Motor neuron (in vitro differentiated cells): ENCODE measurements around the gene USP8. TPM values are rescaled to one million over a fixed set of nuclear protein-coding genes. Genes with fewer than 3 reads are reported as not detected.
A peak's percentile ranks its signal among the peaks of the same experiment; 100 is the strongest.
"Not testable (repeated sequence)": the region's sequence is repeated elsewhere in the genome, so short reads cannot be mapped to it uniquely, and the experiment has no call there.

Source experiments
- ATAC-seq, 8 experiments: fragments of 200-7000 bp; cut with Tn5 transposase; replicated peaks in 6 of 8; 2 replicates each; pipeline ENCODE4 v1.8.0; 2021; ENCODE audit warnings: mild to moderate bottlenecking in 8 of 8, moderate library complexity in 8 of 8
- H3K27ac ChIP-seq, 2 donors: fragments of 250-450 bp; sonication (Bioruptor Pico); 2 replicates each; pipeline ENCODE4 v1.9.0; 2021; ENCODE audit warnings: antibody characterized with exemption in 2 of 2, mild to moderate bottlenecking in 2 of 2, moderate library complexity in 1 of 2
- H3K4me1 ChIP-seq, 2 donors: fragments of 250-450 bp; sonication (Bioruptor Pico); replicated peaks in 1 of 2; 2 replicates each; pipeline ENCODE4 v1.6.1; 2021; ENCODE audit warnings: antibody characterized with exemption in 2 of 2, mild to moderate bottlenecking in 2 of 2, moderate library complexity in 1 of 2
- H3K4me3 ChIP-seq, 5 donors: fragments of 250-450 bp; sonication (Bioruptor Pico); 2 replicates each; pipeline ENCODE4 v1.9.0; 2021; ENCODE audit warnings: antibody characterized with exemption in 5 of 5, mild to moderate bottlenecking in 5 of 5, moderate library complexity in 4 of 5
- WGBS, 10 experiments: fragments of 450-650 bp; shearing (Covaris generic); methylation state at CpG; one replicate each; pipeline ENCODE4 v1.0.0; 2022; 5-methylcytosine and 5-hydroxymethylcytosine counted together
- in situ Hi-C, 9 experiments: fragments of 400-800 bp; cut with MboI; loops; one replicate each; pipeline ENCODE4 v1.15.0; 2021; ENCODE audit warnings: low sequenced_read_pairs in 9 of 9, low pct_unique_long_range_greater_than_20kb in 2 of 9; ENCODE audit not compliant: unreplicated experiment in 9 of 9
- total RNA-seq, 8 experiments: library from RNA; unstranded; fragments of 300-600 nt; gene quantifications; 2 replicates each; pipeline versions ENCODE4 v1.2.3 to v1.2.4, GENCODE V29; 2022

The USP8 gene
- total RNA-seq, result 100 to 1,000 TPM in 1 of 8 experiments, 10 to 100 TPM in 7; 28.4 to 135 (median 49.2) TPM

GRCh38 chr15:50424066-50424890 lies at the start of gene USP8:
Gene USP8 (plus strand): TSS chr15:50424405. CDS start chr15:50439074, 14,669 bp downstream.
- whole genome bisulfite sequencing, 10 experiments, result 0 to 4% (median 0%) methylated on average over 4 to 23 of the region's 55 CpGs; no CpG with 5 or more reads in 1 of the 10 experiments
- in situ Hi-C loops, result no loop called here
- Histone ChIP-seq H3K4me1 (peaks cover 7 to 12% of the 10 kb centered on the region in 2 donors), H3K4me3 (peak within 1 kb of the TSS; percentile 68 to 96 (median 87)), H3K27ac (peak within 1 kb of the TSS; percentile 72 to 87)
- peak; percentile 95 to 99 (median 98) for ATAC-seq

DNA sequence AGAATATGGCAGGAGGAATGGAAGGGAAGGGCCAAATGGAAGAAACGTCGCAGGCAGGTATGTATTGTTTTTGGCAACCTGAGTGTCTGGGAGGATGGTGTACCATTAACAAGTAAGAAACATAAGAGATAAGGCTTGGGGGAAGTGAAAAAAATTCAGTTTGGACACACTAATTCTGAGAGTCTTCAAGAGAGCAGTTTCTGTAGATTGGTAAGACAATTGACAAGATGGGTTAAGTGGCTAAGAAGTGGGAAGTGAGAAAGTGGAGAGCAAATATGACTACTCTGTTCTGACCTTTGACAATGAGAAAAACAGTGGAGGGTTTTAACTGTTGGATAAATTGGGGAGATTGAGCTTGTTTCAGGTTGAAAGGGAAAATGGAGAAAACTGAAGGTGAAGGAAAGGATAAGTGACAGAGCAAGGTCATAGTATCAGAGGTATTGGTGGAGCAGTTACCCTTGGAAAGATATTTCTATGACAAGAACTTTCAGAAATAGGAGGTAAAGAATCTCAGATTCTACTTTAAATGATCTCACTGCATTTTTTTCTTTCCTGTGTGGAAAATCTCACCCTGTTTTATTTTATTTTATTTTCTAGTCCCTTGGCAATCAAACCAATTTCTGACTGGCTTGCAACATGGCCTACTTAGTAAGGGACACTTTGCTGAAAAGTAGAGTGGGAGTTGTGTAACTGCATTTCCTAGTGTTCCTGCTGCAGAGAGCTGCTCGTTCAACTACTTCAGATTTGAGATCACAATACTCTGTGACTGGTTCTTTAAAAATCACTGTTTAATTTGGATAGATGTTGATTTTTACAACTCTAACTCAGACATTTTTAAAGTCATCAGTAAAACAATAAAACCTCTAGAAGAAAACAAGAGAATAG lies 46.1 kb upstream of the USP8 start:
- no peak overlapping the region for H3K27ac ChIP-seq
- no peak for ATAC-seq
- in situ Hi-C loops, result no loop called here
- H3K4me1 ChIP-seq, result no peaks in the 10 kb centered on the region
- WGBS, 10 experiments, result 68 to 100% (median 89%) methylated on average over 2 to 3 of the region's 3 CpGs; no CpG with 5 or more reads in 1 of the 10 experiments
- no peak overlapping the region for H3K4me3 ChIP-seq

DNA sequence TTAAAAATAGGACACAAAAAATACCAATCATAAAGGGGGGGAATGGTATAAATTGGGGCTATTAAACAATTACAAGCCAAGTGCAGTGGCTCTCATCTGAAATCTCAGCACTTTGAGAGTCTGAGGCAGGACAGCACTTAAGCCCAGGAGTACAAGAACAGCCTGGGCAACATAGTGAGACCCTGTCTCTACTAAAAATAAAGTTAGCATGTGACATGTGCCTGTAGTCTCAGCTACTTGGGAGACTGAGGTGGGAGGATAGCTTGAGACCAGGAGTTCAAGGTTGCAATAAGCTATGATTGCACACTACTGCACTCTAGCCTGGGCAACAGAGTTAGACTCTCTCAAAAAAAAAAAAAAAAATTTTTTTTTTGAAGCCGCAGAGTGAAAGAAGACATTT lies 45.4 kb upstream of the USP8 start:
- no peak overlapping the region for H3K4me3 ChIP-seq
- in situ Hi-C loops, result no loop called here
- no peak overlapping the region for H3K27ac ChIP-seq
- ATAC-seq, result no peak
- 88 to 100% (median 100%) methylated on average over 1 of the region's 1 CpG; no CpG with 5 or more reads in 4 of the 10 experiments for WGBS, 10 experiments
- no peaks in the 10 kb centered on the region for H3K4me1 ChIP-seq

DNA sequence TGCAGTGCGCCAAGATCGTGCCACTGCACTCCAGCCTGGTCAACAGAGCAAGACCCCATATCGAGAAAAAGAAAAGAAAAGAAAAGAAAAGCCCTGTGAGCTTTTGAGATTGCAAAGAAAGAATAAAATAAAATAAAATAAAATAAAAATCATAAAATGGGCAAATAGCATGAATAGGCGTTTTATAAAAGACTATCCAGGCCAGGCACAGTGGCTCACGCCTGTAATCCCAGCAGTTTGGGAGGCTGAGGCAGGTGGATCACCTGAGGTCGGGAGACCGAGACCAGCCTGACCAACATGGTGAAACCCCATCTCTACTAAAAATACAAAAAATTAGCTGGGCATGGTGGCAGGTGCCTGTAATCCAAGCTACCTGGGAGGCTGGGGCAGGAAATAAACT lies 44.8 kb upstream of the USP8 start:
- H3K4me3 ChIP-seq, ATAC-seq, H3K4me1 ChIP-seq, in situ Hi-C loops, H3K27ac ChIP-seq: not testable (repeated sequence)
- 72 to 97% (median 87%) methylated on average over 4 to 7 of the region's 7 CpGs; no CpG with 5 or more reads in 1 of the 10 experiments for WGBS, 10 experiments

- no peak for ATAC-seq
- in situ Hi-C loops, result no loop called here
- H3K4me3 ChIP-seq, result no peak overlapping the region
- WGBS, 10 experiments, result 29 to 100% (median 69%) methylated on average over 1 of the region's 1 CpG; no CpG with 5 or more reads in 6 of the 10 experiments
- no peaks in the 10 kb centered on the region for H3K4me1 ChIP-seq
- no peak overlapping the region for H3K27ac ChIP-seq
These were observed 44.1 kb upstream of the USP8 start for GRCh38 chr15:50380089-50380488.

GRCh38 chr15:50381438-50381837 lies 42.8 kb upstream of the USP8 start:
- Histone ChIP-seq H3K4me1 (no peaks in the 10 kb centered on the region), H3K27ac (no peak overlapping the region), H3K4me3 (no peak overlapping the region)
- ATAC-seq, result peak in 3 of 8 experiments; percentile 55 to 75 (median 64)
- in situ Hi-C loops, result no loop called here
- WGBS, 10 experiments, result 0 to 100% (median 50%) methylated on average over 1 of the region's 1 CpG; no CpG with 5 or more reads in 3 of the 10 experiments

- in situ Hi-C loops, H3K4me3 ChIP-seq, H3K4me1 ChIP-seq, ATAC-seq, H3K27ac ChIP-seq: not testable (repeated sequence)
- 70 to 100% (median 91%) methylated on average over 2 to 5 of the region's 5 CpGs; no CpG with 5 or more reads in 2 of the 10 experiments for WGBS, 10 experiments
These were observed 41.8 kb upstream of the USP8 start for GRCh38 chr15:50382408-50382807.

DNA sequence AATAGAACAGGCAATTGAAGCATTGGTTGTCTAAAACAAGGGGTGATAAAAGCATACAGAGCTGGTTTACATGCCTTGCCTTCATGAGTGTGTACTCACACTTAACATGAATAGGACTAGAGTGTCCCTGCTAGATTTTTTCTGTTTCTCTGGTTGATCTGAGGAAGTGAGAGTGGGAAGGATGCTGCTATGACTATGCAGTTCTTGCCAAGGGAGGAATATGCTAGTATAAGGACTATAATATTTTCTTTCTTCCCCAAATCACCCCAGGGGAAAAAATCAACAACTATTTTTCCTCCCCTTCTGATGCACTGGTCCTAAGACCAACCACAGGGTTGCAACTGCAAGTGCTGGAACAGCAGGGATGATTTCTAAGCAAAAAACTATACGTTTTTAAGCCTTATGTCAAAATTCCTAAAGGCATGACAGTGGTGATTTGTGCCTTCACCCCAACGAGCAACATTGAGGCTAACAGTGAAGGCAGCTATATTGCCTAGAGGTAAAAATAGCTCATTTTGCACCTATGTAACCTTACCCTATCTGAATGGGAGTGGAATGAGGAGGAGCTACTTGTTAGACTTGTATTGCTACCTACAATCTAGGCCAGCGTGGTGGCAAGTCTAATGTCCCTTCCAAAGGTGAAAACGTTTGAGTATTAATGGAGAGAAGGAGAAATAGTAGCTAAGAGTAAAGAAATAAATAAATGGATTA lies 33.5 kb upstream of the USP8 start:
- in situ Hi-C loops, result no loop called here
- Histone ChIP-seq H3K27ac (no peak overlapping the region), H3K4me3 (no peak overlapping the region), H3K4me1 (no peaks in the 10 kb centered on the region)
- WGBS, 10 experiments, result 25 to 100% (median 63%) methylated on average over 1 to 4 of the region's 4 CpGs
- ATAC-seq, result peak in 2 of 8 experiments; percentile 27 to 46

DNA sequence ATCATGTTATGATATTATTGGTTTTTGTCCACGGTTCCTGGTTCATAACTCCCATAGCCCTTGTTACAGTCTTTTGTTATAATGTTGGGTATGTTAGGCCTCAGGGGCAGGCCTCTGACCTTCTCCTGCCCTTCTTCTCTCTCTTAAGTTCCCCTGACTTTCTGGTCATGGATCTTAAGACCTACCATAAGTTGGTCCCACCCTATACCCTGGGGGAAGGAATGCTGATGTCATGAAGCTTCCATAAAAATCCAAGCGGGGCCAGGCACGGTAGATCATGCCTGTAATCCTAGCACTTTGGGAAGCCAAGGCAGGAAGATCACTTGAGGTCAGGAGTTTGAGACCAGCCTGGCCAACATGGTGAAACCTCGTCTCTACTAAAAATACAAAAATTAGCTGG lies 32.6 kb upstream of the USP8 start:
- peak in 3 of 8 experiments; percentile 78 to 89 (median 81) for ATAC-seq
- H3K4me1 ChIP-seq, in situ Hi-C loops, H3K4me3 ChIP-seq, H3K27ac ChIP-seq: not testable (repeated sequence)
- 14 to 100% (median 77%) methylated on average over 1 to 3 of the region's 4 CpGs; no CpG with 5 or more reads in 3 of the 10 experiments for WGBS, 10 experiments

DNA sequence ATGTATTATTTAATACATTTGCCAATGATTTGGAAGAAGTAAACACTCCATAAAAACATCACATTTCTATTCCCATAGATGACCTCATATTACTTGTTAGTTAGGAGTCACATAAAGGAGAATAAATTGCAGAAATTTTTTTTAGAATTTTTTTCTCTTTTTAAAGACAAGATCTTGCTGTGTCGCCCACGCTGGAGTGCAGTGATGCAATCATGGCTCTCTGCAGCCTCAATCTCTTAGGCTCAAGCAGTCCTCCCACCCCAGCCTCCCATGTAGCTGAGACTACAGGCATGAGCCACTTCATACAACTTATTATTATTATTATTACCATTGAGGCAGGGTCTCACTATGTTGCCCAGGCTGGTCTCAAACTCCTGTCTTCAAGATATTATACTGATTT lies 12.3 kb upstream of the USP8 start:
- in situ Hi-C loops, result no loop called here
- Histone ChIP-seq H3K27ac (no peak overlapping the region), H3K4me3 (no peak overlapping the region), H3K4me1 (no peaks in the 10 kb centered on the region)
- no peak for ATAC-seq
- WGBS, 10 experiments, result 35 to 100% (median 93%) methylated on average over 1 to 2 of the region's 2 CpGs; no CpG with 5 or more reads in 5 of the 10 experiments

- no peak overlapping the region for H3K27ac ChIP-seq
- 50 to 100% (median 88%) methylated on average over 1 to 2 of the region's 2 CpGs for WGBS, 10 experiments
- no peaks in the 10 kb centered on the region for H3K4me1 ChIP-seq
- H3K4me3 ChIP-seq, result no peak overlapping the region
- in situ Hi-C loops, result no loop called here
- no peak for ATAC-seq
These were observed 9.6 kb upstream of the USP8 start for GRCh38 chr15:50414624-50415023.

GRCh38 chr15:50415752-50416404 lies 8.3 kb upstream of the USP8 start:
- WGBS, 10 experiments, result 0 to 100% (median 86%) methylated on average over 1 to 3 of the region's 3 CpGs; no CpG with 5 or more reads in 3 of the 10 experiments
- H3K4me3 ChIP-seq, result no peak overlapping the region
- in situ Hi-C loops, result no loop called here
- peak in 3 of 8 experiments; percentile 44 to 46 (median 45) for ATAC-seq
- H3K27ac ChIP-seq, result no peak overlapping the region
- H3K4me1 ChIP-seq, result no peaks in the 10 kb centered on the region
